RWPE2 (cell line): ENCODE data around the gene UBE2L3.
"Not testable (repeated sequence)": the region's sequence is repeated elsewhere in the genome, so short reads cannot be mapped to it uniquely, and the experiment has no call there.

Experiments
- ATAC-seq: fragments of 200-7000 bp; cut with Tn5 transposase; 3 replicates; pipeline ENCODE4 v1.9.1; 2021; ENCODE audit warnings: low read depth
- DNase-seq: peaks from one replicate; pipeline ENCODE4 v3.0.0-alpha.2; 2020; ENCODE audit warnings: low spot score
- H3K27ac ChIP-seq: fragments of 450-650 bp; 2 replicates; pipeline ENCODE4 v1.5.1; 2017; ENCODE audit warnings: mild to moderate bottlenecking; ENCODE audit not compliant: poor library complexity, severe bottlenecking
- H3K27me3 ChIP-seq: fragments of 250-450 bp; sonication (Bioruptor Pico); 2 replicates; pipeline ENCODE4 v1.5.1; 2021; ENCODE audit warnings: mild to moderate bottlenecking, moderate library complexity; ENCODE audit not compliant: insufficient read depth, poor library complexity, severe bottlenecking
- H3K36me3 ChIP-seq: fragments of 250-450 bp; sonication (Bioruptor Pico); 2 replicates; pipeline ENCODE4 v1.5.1; 2020; ENCODE audit warnings: low read depth, mild to moderate bottlenecking, moderate library complexity
- H3K4me1 ChIP-seq: fragments of 250-450 bp; sonication (Bioruptor Pico); 2 replicates; pipeline ENCODE4 v1.5.1; 2021; ENCODE audit warnings: mild to moderate bottlenecking, moderate library complexity; ENCODE audit not compliant: insufficient read depth, poor library complexity, severe bottlenecking
- H3K4me3 ChIP-seq: fragments of 250-450 bp; sonication (Bioruptor Pico); 2 replicates; pipeline ENCODE4 v1.5.1; 2021; ENCODE audit warnings: mild to moderate bottlenecking, moderate library complexity; ENCODE audit not compliant: severe bottlenecking
- H3K9me3 ChIP-seq: fragments of 250-450 bp; sonication (Bioruptor Pico); 2 replicates; pipeline ENCODE4 v1.5.1; 2021; ENCODE audit warnings: mild to moderate bottlenecking, moderate library complexity; ENCODE audit not compliant: severe bottlenecking
- TF ChIP-seq, protein P1 (sequence below): fragments of 450-650 bp; IDR thresholded peaks from one replicate; pipeline ENCODE4 v1.5.1; 2017; ENCODE audit warnings: mild to moderate bottlenecking, moderate library complexity; ENCODE audit not compliant: poor library complexity, severe bottlenecking

Gene UBE2L3

DNA sequence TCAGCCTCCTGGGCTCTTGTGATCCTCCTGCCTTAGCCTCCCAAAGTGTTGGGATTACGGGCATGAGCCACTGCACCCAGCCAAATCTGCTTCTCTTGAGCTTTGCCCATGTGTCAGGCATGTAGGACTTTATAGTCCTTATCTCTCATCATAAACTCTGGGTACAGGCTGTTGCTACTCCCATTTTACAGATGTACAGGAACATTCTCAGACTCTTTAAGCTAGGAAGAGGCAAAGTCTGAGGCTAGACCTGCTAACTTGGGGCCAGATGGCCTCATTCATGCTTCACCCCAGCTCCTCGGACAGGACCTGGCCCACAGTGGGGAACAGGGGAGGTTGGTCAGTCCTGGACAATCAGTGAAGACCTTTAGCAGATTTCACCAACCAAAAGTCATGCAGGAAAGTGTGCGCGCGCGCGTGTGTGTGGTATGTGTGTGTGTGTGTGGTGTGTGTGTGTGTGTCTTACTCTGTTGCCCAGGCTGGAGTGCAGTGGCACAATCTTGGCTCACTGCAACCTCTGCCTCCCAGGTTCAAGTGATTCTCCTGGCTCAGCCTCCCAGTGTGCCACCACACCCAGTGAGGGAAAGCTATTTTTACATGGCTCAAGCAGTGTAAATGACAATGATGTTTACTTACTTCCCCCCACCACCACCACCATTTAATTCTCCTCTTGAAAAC lies 38.5 kb downstream of the UBE2L3 start:
- no peaks in the 10 kb centered on the region for H3K9me3 ChIP-seq
- H3K36me3 ChIP-seq: peaks cover 31% of the 10 kb centered on the region

DNA sequence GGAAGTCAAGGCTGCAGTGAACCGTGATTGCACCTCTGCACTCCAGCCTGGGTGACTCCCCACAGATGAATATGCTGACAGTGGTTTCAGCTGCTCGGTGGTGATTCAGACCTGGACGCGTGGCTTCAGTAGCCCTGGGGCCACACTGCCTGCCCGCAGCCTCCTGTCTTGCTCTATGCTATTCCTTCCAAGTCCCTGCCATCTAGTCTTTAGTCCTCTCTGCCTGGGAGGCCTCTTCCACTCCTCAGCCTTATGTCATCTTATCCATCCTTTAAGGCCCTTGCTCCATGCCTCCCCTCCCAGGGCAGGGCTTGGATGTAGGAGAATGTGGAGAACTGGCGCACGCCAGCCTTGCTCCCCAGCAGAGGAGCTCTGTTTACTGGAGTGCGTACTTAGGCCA lies 39.3 kb downstream of the UBE2L3 start:
- ATAC-seq (no peak), DNase-seq (no peak)
- Histone ChIP-seq H3K27me3 (no peaks in the 10 kb centered on the region), H3K27ac (no peak overlapping the region), H3K4me1 (no peaks in the 10 kb centered on the region), H3K4me3 (no peak overlapping the region), H3K9me3 (no peaks in the 10 kb centered on the region), H3K36me3 (peaks cover 38% of the 10 kb centered on the region)
- TF ChIP-seq, protein P1, sequence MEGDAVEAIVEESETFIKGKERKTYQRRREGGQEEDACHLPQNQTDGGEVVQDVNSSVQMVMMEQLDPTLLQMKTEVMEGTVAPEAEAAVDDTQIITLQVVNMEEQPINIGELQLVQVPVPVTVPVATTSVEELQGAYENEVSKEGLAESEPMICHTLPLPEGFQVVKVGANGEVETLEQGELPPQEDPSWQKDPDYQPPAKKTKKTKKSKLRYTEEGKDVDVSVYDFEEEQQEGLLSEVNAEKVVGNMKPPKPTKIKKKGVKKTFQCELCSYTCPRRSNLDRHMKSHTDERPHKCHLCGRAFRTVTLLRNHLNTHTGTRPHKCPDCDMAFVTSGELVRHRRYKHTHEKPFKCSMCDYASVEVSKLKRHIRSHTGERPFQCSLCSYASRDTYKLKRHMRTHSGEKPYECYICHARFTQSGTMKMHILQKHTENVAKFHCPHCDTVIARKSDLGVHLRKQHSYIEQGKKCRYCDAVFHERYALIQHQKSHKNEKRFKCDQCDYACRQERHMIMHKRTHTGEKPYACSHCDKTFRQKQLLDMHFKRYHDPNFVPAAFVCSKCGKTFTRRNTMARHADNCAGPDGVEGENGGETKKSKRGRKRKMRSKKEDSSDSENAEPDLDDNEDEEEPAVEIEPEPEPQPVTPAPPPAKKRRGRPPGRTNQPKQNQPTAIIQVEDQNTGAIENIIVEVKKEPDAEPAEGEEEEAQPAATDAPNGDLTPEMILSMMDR: no peak

More for the DNA sequence above, 38.5 kb downstream of the UBE2L3 start:
- Histone ChIP-seq H3K27me3 (no peaks in the 10 kb centered on the region), H3K27ac (no peak overlapping the region), H3K4me3 (no peak overlapping the region), H3K4me1 (no peaks in the 10 kb centered on the region)
- TF ChIP-seq, protein P1: no peak
- ATAC-seq (no peak), DNase-seq (no peak)

DNA sequence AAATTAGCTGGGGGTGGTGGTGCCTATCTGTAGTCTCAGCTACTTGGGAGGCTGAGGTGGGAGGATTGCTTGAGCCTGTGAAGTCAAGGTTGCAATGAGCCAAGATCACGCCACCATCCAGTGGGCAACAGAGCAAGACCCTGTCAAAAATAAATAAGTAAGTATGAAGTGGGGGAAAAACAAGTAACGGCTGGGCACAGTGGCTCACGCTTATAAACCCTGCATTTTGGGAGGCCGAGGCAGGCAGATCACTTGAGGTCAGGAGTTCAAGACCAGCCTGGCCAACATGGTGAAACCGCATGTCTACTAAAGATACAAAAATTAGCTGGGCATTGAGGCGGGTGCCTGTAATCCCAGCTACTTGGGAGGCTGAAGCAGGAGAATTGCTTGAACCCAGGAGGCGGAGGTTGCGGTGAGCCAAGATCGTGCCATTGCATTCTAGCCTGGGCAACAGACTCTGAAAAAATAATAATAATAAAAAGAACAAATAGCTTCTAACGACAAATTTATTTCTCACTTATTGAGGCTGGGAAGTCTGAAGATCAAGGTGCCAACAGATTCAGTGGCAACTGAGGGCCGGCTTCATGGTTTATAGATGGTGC lies 42.1 kb downstream of the UBE2L3 start:
- ATAC-seq: not testable (repeated sequence)

DNA sequence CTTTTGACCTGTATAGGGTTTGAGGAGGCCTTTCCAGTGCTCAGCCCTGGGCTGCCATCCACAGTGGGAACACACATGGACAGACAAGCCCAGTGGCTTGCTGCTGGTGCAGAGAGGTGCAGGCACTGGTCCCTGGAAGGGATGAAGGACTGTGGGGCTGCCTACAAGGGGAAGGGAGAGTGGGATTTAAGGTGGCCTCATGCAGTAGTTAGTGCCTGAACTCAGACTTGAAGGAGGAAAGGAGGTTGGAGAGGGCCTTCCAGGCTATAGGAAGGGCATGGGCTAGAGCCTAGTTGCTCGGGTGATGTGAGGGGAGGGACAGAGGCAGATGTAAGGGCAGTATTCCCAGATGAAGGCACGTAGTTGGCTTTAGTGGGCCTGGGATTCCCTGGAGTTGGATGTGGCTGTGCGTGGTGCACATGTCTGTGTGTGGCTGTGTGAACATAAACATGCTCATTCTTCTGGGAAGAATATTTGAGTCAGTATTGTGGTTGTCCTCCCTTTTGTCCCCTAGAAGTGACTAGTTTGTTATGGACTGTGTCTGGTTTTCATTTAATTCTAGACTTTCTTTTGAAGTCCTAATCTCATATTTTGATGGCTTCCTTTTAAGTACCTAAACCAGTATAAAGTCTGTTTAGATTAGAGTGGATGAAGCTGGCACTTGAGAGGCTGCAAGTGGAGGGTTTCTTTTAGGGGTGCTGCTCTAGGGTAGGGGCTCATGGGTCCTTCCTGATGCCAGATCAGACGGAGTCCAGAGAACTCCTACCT lies 43.9 kb downstream of the UBE2L3 start:
- H3K36me3 ChIP-seq: peaks cover 63% of the 10 kb centered on the region
- no peaks in the 10 kb centered on the region for H3K27me3 ChIP-seq
- DNase-seq (no peak), ATAC-seq (no peak)
- no peak overlapping the region for H3K4me3 ChIP-seq
- TF ChIP-seq, protein P1: no peak
- no peaks in the 10 kb centered on the region for H3K4me1 ChIP-seq
- H3K27ac ChIP-seq: no peak overlapping the region
- no peaks in the 10 kb centered on the region for H3K9me3 ChIP-seq

More for the DNA sequence above, 42.1 kb downstream of the UBE2L3 start:
- not testable (repeated sequence) for DNase-seq, H3K27me3 ChIP-seq, H3K27ac ChIP-seq, H3K4me3 ChIP-seq, H3K9me3 ChIP-seq, H3K4me1 ChIP-seq
- H3K36me3 ChIP-seq: peaks cover 52% of the 10 kb centered on the region

DNA sequence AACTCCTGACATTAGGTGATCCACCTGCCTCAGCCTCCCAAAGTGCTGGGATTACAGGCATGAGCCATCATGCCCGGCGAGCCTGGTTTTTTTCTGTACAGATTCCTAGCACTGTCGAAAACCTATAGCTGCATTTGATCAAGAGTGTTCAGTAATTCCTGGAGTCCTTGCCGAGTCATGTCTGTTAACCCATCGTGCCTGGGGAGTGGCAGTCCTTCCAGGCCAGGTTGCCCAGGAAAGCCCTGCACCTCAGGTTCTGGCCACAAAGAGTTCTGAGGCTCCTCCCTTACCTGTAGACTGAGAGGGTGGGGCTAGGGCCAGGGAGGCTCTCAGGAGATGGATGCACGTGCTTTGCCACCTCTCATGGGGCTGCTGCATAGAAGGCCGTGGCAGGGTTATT lies 45.3 kb downstream of the UBE2L3 start:
- no peaks in the 10 kb centered on the region for H3K27me3 ChIP-seq
- H3K36me3 ChIP-seq: peaks cover 59% of the 10 kb centered on the region
- H3K9me3 ChIP-seq: no peaks in the 10 kb centered on the region
- DNase-seq (no peak), ATAC-seq (peak; percentile 41; the same call in 1 of the 3 replicates)
- no peaks in the 10 kb centered on the region for H3K4me1 ChIP-seq
- TF ChIP-seq, protein P1: no peak
- no peak overlapping the region for H3K27ac ChIP-seq
- H3K4me3 ChIP-seq: no peak overlapping the region
